Gastroesophageal sphincter (tissue), 4 donors: Measurements from ENCODE around the gene LRRC37A2. TPM values are rescaled to one million over a fixed set of nuclear protein-coding genes. Genes with fewer than 3 reads are reported as not detected.
"Not testable (repeated sequence)": the region's sequence is repeated elsewhere in the genome, so short reads cannot be mapped to it uniquely, and the experiment has no call there.

Experiments
- ATAC-seq: fragments of 150-250 bp; one replicate; pipeline ENCODE4 v1.9.1; 2016; ENCODE audit warnings: mild to moderate bottlenecking, moderate library complexity
- H3K27ac ChIP-seq, 4 donors: fragments of 200-600 bp; sonication (generic) in 3 of 4; 1 replicate in 3 of 4; 2 replicates in 1 of 4; pipeline ENCODE4 v1.5.1; 2016 to 2019
- H3K27me3 ChIP-seq: fragments of 200-600 bp; sonication (generic); one replicate; pipeline ENCODE4 v1.5.1; 2019
- H3K36me3 ChIP-seq, 2 donors: fragments of 200-600 bp; sonication (generic); one replicate each; pipeline ENCODE4 v1.5.1; 2019; ENCODE audit warnings: control low read depth in 1 of 2
- H3K4me1 ChIP-seq, 3 donors: fragments of 200-600 bp; sonication (generic); 1 replicate in 2 of 3; 2 replicates in 1 of 3; pipeline ENCODE4 v1.5.1; 2016 to 2019; ENCODE audit warnings: control low read depth in 2 of 3
- H3K4me3 ChIP-seq, 2 donors: fragments of 200-600 bp; sonication (generic); one replicate each; pipeline ENCODE4 v1.5.1; 2019; ENCODE audit warnings: mild to moderate bottlenecking in 1 of 2, moderate library complexity in 1 of 2
- H3K9me3 ChIP-seq, 3 donors: fragments of 200-600 bp; sonication (generic); one replicate each; pipeline ENCODE4 v1.5.1; 2017 to 2019; ENCODE audit warnings: control low read depth in 2 of 3
- WGBS, 2 donors: methylation state at CpG; one replicate each; pipeline ENCODE4 v1.1.5; 2018; ENCODE audit warnings: low coverage in 1 of 2; 5-methylcytosine and 5-hydroxymethylcytosine counted together
- total RNA-seq, 4 donors: library from RNA; depleted of rRNA; stranded (reverse); fragments of >200 nt; gene quantifications; one replicate each; pipeline ENCODE4 v1.1.0, GENCODE V29; 2016

The LRRC37A2 gene
- 10 to 100 TPM in 1 of 4 donors, 1 to 10 TPM in 3; 6.0 to 12.1 (median 7.5) TPM for total RNA-seq

DNA sequence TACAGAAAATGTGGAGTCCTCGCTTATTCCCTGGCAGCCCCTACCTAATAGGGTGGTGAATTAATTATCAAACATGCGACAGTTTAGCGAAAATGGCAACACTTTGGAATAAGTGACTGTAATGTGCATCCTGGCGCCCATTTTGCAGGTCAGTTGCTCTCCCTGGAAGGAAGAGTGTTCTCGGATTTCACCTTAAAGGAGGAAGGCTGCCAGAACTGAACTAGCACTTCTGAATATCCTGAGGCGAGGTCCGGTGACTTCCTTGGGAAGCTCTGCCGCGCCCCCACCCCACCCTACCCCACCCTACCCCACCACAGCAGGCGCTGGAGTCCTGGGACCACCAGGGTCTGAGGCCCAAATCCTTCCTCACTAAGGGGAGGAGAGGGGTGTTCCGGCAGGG, at the start of gene LRRC37A2:
Gene LRRC37A2 (plus strand): TSS at position 301 of the 400 bp plus-strand sequence. CDS start 245 bp downstream, outside the sequence.
- not testable (repeated sequence) for H3K4me1 ChIP-seq, H3K27me3 ChIP-seq, H3K9me3 ChIP-seq, H3K27ac ChIP-seq, H3K36me3 ChIP-seq, H3K4me3 ChIP-seq, ATAC-seq
- 100% methylated on average over 2 of the region's 11 CpGs; no CpG with 5 or more reads in 1 of the 2 donors for WGBS, 2 donors

DNA sequence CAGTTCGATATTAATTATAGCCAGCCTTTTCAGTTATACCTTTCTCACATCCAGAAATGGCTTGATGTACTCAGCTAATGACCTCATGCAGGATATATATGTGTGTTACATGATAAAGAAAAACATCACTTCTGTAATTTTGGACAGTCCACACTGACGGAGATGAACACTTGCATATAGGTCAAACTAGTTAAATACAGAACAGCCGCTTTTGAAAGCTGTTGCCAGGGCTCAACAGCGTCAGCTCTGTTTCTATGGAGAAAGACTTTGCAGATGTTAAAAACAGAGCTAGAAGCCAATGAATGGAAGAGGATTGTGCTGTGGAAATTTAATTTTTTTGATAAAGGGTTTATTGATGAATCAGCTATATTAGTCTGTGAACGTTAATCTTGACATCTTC, 44.6 kb upstream of the LRRC37A2 start:
- ATAC-seq, H3K9me3 ChIP-seq, H3K4me3 ChIP-seq, H3K4me1 ChIP-seq, H3K27ac ChIP-seq, H3K36me3 ChIP-seq, H3K27me3 ChIP-seq: not testable (repeated sequence)
- 33 to 71% methylated on average over 1 to 2 of the region's 5 CpGs for WGBS, 2 donors

DNA sequence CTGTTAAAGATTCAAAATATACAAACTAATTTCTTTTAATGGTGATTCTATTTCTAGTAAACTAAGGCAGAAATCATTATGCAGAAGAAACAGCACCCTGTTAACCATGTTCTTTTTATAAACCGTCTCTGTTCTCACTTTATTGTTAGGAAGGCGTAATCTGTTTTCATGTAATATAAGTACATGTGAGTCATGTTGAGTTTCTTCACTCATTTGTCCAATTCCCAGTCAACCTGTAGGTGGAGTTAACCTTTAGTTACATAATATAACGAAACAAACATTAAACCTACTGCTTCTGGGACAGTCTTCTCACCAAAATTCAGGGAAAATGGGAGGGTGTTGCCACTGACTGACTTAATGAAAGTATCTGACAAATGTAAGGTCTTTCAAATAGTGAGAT, 37.8 kb upstream of the LRRC37A2 start:
- H3K4me3 ChIP-seq, H3K27me3 ChIP-seq, H3K36me3 ChIP-seq, H3K4me1 ChIP-seq, ATAC-seq, H3K9me3 ChIP-seq, H3K27ac ChIP-seq: not testable (repeated sequence)
- no CpG with 5 or more reads among the region's 3 CpGs for WGBS, 2 donors

- not testable (repeated sequence) for H3K4me1 ChIP-seq, H3K27ac ChIP-seq, H3K9me3 ChIP-seq, H3K27me3 ChIP-seq, H3K4me3 ChIP-seq, ATAC-seq, H3K36me3 ChIP-seq
- no CpG with 5 or more reads among the region's 2 CpGs for WGBS, 2 donors
Measured at GRCh38 chr17:46475583-46475982, 36.7 kb upstream of the LRRC37A2 start.

DNA sequence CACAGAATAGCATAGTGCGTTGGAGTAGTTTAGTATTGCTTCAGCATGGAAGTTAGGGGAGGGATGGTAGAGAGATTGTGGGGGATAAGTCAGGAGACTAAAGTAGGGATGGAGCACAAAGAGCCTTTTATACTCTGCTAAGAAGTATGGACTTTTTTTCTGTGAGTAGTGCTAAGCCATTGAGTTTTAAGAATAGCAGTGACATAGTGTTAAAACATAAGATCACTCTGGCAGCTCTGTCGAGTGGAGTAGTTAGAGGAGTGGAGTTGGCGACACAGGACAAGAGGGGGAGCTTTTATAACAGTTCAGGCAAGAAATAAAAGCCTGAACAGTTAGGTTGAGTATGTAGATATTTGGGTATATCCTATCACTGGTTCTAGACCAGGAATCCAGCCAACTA, 33.4 kb upstream of the LRRC37A2 start:
- WGBS, 2 donors = 80% methylated on average over 1 of the region's 3 CpGs; no CpG with 5 or more reads in 1 of the 2 donors
- H3K9me3 ChIP-seq, H3K27me3 ChIP-seq, H3K4me1 ChIP-seq, H3K27ac ChIP-seq, H3K36me3 ChIP-seq, ATAC-seq, H3K4me3 ChIP-seq: not testable (repeated sequence)

- not testable (repeated sequence) for H3K4me3 ChIP-seq, H3K27me3 ChIP-seq, H3K4me1 ChIP-seq, H3K27ac ChIP-seq, H3K36me3 ChIP-seq, ATAC-seq, H3K9me3 ChIP-seq
- WGBS, 2 donors = no CpG with 5 or more reads among the region's 2 CpGs
Measured at GRCh38 chr17:46481310-46481709, 31.0 kb upstream of the LRRC37A2 start.

- H3K4me1 ChIP-seq = not testable (repeated sequence)
- 95% methylated on average over 12 of the region's 16 CpGs; no CpG with 5 or more reads in 1 of the 2 donors for WGBS, 2 donors
Measured at GRCh38 chr17:46492021-46492420, 20.2 kb upstream of the LRRC37A2 start.

GRCh38 chr17:46499437-46500139, 12.7 kb upstream of the LRRC37A2 start:
- no CpG with 5 or more reads among the region's 6 CpGs for WGBS, 2 donors

More at GRCh38 chr17:46492021-46492420, 20.2 kb upstream of the LRRC37A2 start:
- H3K36me3 ChIP-seq, ATAC-seq, H3K4me3 ChIP-seq, H3K27ac ChIP-seq, H3K27me3 ChIP-seq, H3K9me3 ChIP-seq: not testable (repeated sequence)

DNA sequence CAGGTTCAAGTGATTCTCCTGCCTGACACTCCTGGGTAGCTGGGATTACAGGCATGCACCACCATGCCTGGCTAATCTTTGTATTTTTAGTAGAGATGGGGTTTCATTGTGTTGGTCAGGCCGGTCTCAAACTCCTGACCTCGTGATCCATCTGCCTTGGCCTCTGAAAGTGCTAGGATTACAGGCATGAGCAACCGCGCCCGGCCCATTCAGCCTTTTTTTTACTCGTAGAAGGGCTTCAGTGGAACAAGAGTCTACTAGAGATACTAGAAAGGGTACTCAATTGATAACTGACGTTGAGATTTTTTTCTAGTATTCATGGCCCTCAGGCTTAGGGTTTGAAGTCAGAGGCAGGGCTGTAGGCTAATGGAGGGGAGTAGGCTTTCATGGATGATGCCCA, 6.4 kb upstream of the LRRC37A2 start:
- not testable (repeated sequence) for H3K4me3 ChIP-seq, H3K4me1 ChIP-seq, H3K36me3 ChIP-seq, ATAC-seq, H3K9me3 ChIP-seq, H3K27me3 ChIP-seq, H3K27ac ChIP-seq
- WGBS, 2 donors = 100% methylated on average over 3 of the region's 7 CpGs; no CpG with 5 or more reads in 1 of the 2 donors

More at GRCh38 chr17:46499437-46500139, 12.7 kb upstream of the LRRC37A2 start:
- not testable (repeated sequence) for H3K27me3 ChIP-seq, H3K9me3 ChIP-seq, H3K4me1 ChIP-seq, H3K36me3 ChIP-seq, H3K4me3 ChIP-seq, H3K27ac ChIP-seq, ATAC-seq

DNA sequence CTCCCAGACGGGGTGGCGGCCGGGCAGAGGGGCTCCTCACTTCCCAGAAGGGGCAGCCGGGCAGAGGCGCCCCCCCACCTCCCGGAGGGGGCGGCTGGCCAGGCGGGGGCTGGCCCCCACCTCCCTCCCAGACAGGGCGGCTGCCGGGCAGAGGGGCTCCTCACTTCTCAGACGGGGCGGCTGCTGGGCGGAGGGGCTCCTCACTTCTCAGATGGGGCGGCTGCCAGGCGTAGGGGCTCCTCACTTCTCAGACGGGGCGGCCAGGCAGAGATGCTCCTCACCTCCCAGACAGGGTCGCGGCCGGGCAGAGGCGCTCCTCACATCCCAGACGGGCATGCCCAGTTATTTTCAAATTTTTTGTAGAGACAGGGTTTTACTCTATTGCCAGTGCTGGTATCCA, 22.4 kb downstream of the LRRC37A2 start:
- not testable (repeated sequence) for H3K27ac ChIP-seq, H3K36me3 ChIP-seq, H3K4me1 ChIP-seq, ATAC-seq, H3K9me3 ChIP-seq, H3K27me3 ChIP-seq, H3K4me3 ChIP-seq
- no CpG with 5 or more reads among the region's 22 CpGs for WGBS, 2 donors

GRCh38 chr17:46548607-46549006, 36.3 kb downstream of the LRRC37A2 start:
- not testable (repeated sequence) for H3K27ac ChIP-seq, H3K9me3 ChIP-seq, ATAC-seq, H3K27me3 ChIP-seq, H3K4me3 ChIP-seq, H3K4me1 ChIP-seq, H3K36me3 ChIP-seq
- 91 to 98% methylated on average over 4 to 6 of the region's 10 CpGs for WGBS, 2 donors

- H3K9me3 ChIP-seq, H3K4me1 ChIP-seq, H3K27me3 ChIP-seq, H3K4me3 ChIP-seq, H3K27ac ChIP-seq, ATAC-seq, H3K36me3 ChIP-seq: not testable (repeated sequence)
- no CpG with 5 or more reads among the region's 20 CpGs for WGBS, 2 donors
Measured at GRCh38 chr17:46559155-46559554, 46.9 kb downstream of the LRRC37A2 start.

GRCh38 chr17:46560048-46560447, 47.8 kb downstream of the LRRC37A2 start:
- H3K27me3 ChIP-seq, H3K4me3 ChIP-seq, H3K9me3 ChIP-seq, H3K36me3 ChIP-seq, H3K4me1 ChIP-seq, H3K27ac ChIP-seq: not testable (repeated sequence)
- ATAC-seq = peak; percentile 73
- WGBS, 2 donors = no CpG with 5 or more reads among the region's 3 CpGs

- not testable (repeated sequence) for H3K4me3 ChIP-seq, H3K9me3 ChIP-seq, H3K4me1 ChIP-seq, H3K36me3 ChIP-seq, ATAC-seq, H3K27me3 ChIP-seq, H3K27ac ChIP-seq
- WGBS, 2 donors = no CpG with 5 or more reads among the region's 2 CpGs
Measured at GRCh38 chr17:46566284-46566683, 54.0 kb downstream of the LRRC37A2 start.
